ENCODE data around the gene UST.

The UST gene

DNA sequence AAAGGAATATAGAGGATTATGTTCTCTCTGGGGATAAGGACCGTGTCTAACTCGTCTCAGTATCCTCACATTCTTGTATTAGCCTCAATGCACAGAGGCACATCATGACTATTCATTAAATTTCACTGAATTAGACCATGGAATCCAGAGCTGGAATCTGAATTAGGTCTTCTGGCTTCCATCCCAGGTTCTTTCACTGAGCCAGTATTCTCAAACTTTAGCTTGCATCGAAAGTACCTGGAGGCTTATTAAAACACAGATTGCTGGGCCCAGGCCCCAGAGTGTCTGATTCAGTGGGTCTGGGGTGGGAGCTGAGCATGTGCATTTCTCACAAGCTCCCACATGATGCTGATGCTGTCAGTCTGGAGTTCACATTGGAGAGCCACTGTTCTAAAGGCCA is 142.0 kb downstream of the UST start:
- DNase-seq (ENCODE audit: low spot score) = no peak
- in situ Hi-C loops (cut with MboI; ENCODE audit: low sequenced_read_pairs, unreplicated experiment) = no loop called here
- TF ChIP-seq, protein P1, sequence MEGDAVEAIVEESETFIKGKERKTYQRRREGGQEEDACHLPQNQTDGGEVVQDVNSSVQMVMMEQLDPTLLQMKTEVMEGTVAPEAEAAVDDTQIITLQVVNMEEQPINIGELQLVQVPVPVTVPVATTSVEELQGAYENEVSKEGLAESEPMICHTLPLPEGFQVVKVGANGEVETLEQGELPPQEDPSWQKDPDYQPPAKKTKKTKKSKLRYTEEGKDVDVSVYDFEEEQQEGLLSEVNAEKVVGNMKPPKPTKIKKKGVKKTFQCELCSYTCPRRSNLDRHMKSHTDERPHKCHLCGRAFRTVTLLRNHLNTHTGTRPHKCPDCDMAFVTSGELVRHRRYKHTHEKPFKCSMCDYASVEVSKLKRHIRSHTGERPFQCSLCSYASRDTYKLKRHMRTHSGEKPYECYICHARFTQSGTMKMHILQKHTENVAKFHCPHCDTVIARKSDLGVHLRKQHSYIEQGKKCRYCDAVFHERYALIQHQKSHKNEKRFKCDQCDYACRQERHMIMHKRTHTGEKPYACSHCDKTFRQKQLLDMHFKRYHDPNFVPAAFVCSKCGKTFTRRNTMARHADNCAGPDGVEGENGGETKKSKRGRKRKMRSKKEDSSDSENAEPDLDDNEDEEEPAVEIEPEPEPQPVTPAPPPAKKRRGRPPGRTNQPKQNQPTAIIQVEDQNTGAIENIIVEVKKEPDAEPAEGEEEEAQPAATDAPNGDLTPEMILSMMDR (IDR thresholded peaks at IDR 0.05; ENCODE audit: borderline replicate concordance, control extremely low read depth, extremely low read depth, insufficient read depth, missing control alignments) = no peak

DNA sequence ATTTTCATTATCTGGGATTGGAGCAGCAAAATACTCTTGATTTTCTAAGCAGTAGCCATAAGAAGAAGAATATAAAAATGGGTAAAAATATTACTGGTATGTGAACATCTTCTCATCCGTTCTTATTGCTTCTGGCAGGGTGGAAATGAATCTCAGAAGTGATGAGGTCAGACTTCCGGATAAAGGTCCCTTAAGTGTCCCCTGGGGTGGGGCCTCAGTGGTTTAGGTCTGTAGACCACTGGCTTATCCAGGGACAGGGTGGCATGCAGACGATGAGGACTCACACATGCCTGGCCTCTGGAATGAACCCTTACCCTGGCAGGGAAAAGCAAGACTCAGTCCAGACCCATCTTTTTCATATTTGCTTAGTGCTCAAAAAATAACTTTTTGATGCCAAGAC is 143.3 kb downstream of the UST start:
- in situ Hi-C loops (cut with MboI; ENCODE audit: low sequenced_read_pairs, unreplicated experiment) = no loop called here
- no peak for DNase-seq (ENCODE audit: low spot score)
- TF ChIP-seq, protein P1 (IDR thresholded peaks at IDR 0.05; ENCODE audit: borderline replicate concordance, control extremely low read depth, extremely low read depth, insufficient read depth, missing control alignments) = no peak

DNA sequence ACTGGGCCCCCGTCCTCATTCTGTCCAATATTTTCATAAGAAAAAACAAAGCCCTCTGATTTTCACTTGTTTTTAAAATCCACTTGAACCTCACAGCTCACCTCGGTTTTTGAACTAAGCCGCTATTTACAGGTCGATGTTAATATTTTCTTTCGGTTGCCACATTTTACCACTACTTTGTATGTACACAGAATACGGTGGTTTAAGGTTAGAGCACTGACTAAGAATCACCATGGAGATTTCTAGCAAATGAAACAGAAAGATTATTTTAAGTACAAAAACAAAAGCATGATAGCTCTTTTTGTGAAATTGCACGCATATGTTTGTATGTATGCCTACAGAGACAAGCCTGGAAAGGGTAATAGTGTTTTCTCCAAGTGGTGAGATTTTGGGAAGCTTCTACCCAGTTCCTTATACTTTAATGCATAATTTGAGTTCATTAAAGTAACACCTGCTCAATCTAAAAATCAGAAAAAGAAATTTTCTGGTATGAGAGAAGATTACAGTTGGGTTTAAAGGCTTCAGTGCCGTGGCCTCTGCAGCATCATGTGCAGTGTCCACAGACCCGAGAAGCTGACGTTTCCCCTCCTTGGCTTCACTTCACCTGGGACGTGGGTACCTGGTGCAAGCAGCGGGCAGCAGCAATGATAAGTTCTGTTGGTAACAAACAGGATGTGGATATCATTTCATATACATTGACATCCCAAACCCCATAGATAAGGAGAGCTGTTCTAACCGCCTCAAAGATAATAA is 144.0 kb downstream of the UST start:
- TF ChIP-seq, protein P1 (IDR thresholded peaks at IDR 0.05; ENCODE audit: borderline replicate concordance, control extremely low read depth, extremely low read depth, insufficient read depth, missing control alignments) = no peak
- in situ Hi-C loops (cut with MboI; ENCODE audit: low sequenced_read_pairs, unreplicated experiment) = no loop called here
- DNase-seq (ENCODE audit: low spot score) = no peak

DNA sequence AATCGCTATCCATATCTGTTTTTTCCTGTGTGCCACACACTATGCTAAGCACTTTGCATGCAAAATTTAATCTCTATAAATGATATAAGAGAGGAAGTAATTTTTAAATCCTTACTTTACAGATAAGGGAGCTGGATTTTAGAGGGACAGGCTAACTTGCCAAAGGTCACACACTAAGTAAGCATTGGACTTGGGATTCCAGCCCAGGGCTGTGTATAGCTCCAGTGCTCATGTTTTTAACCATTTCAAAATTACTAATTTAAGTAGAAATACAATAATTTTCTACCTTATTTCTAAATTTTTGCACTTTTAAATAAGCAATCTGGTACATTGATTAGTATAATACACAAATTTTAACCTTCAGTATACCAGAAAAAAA is 144.6 kb downstream of the UST start:
- in situ Hi-C loops (cut with MboI; ENCODE audit: low sequenced_read_pairs, unreplicated experiment) = no loop called here
- DNase-seq (ENCODE audit: low spot score) = no peak
- TF ChIP-seq, protein P1 (IDR thresholded peaks at IDR 0.05; ENCODE audit: borderline replicate concordance, control extremely low read depth, extremely low read depth, insufficient read depth, missing control alignments) = no peak

DNA sequence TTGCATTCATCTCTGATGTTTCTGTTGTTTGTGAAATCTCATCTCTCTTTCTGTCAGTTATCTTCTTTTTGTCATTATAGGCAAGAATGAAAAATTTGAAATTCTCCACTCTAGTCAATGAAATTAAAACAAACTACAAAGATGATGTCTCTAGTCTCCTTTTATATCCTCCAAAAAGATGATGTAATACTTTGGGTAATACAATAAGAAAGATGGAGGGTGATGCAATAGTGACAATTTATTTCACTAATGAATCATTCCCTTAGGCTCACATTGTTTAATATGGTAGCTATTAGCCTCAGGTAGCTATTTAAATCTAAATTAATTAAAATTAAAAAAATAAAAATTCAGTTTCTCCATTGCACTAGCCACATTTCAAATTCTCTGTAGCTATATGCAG is 145.4 kb downstream of the UST start:
- TF ChIP-seq, protein P1 (IDR thresholded peaks at IDR 0.05; ENCODE audit: borderline replicate concordance, control extremely low read depth, extremely low read depth, insufficient read depth, missing control alignments) = no peak
- in situ Hi-C loops (cut with MboI; ENCODE audit: low sequenced_read_pairs, unreplicated experiment) = no loop called here
- no peak for DNase-seq (ENCODE audit: low spot score)

DNA sequence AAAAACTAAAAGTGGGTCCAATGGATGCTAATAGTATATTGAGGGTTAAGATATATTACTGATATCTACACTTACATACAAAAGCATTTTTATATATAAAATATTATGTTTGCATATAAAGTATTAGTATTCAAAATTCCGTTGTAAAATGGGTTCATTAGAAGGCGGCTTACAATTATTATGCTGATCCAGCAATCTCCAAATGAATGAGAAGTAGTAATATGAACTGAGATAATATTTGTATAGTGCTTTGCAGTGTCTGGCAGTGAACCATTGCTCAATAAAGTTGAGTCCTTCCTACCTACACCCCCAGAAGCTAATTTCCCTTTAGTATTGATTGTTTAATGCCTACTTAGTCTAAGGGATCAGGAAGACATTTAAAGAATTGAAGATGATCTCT is 146.2 kb downstream of the UST start:
- no peak for DNase-seq (ENCODE audit: low spot score)
- in situ Hi-C loops (cut with MboI; ENCODE audit: low sequenced_read_pairs, unreplicated experiment) = no loop called here
- TF ChIP-seq, protein P1 (IDR thresholded peaks at IDR 0.05; ENCODE audit: borderline replicate concordance, control extremely low read depth, extremely low read depth, insufficient read depth, missing control alignments) = no peak
